ACHN (cell line): ENCODE data around the gene EDAR.

Experiments
- DNase-seq: peaks from one replicate; pipeline ENCODE4 v3.0.0-alpha.2; 2015
- in situ Hi-C: cut with HindIII; loops from 2 replicates; pipeline ENCODE4 v1.10.0; 2017; ENCODE audit warnings: low sequenced_read_pairs, low pct_ligation_motif_present, low pct_unique_long_range_greater_than_20kb

Gene EDAR

GRCh38 chr2:108920686-108921085 is 68.3 kb downstream of the EDAR start:
- in situ Hi-C loops: no loop called here
- DNase-seq: no peak

GRCh38 chr2:108919571-108920373 is 69.2 kb downstream of the EDAR start:
- in situ Hi-C loops: no loop called here
- DNase-seq: no peak

GRCh38 chr2:108918941-108919341 is 70.1 kb downstream of the EDAR start:
- in situ Hi-C loops: no loop called here
- no peak for DNase-seq

- DNase-seq: no peak
- in situ Hi-C loops: no loop called here
These were observed 70.7 kb downstream of the EDAR start for GRCh38 chr2:108918156-108918874.

- in situ Hi-C loops: no loop called here
- no peak for DNase-seq
These were observed 71.5 kb downstream of the EDAR start for GRCh38 chr2:108917526-108917925.

- DNase-seq: no peak
- in situ Hi-C loops: no loop called here
These were observed 72.1 kb downstream of the EDAR start for GRCh38 chr2:108916796-108917421.

GRCh38 chr2:108916122-108916795 is 72.8 kb downstream of the EDAR start:
- DNase-seq: no peak
- in situ Hi-C loops: no loop called here

GRCh38 chr2:108912629-108912902 is 76.5 kb downstream of the EDAR start:
- no peak for DNase-seq
- in situ Hi-C loops: no loop called here

GRCh38 chr2:108911807-108912628 is 77.0 kb downstream of the EDAR start:
- DNase-seq: no peak
- in situ Hi-C loops: no loop called here

GRCh38 chr2:108911401-108911800 is 77.6 kb downstream of the EDAR start:
- in situ Hi-C loops: no loop called here
- no peak for DNase-seq

GRCh38 chr2:108910541-108911396 is 78.3 kb downstream of the EDAR start:
- in situ Hi-C loops: no loop called here
- DNase-seq: no peak

- in situ Hi-C loops: no loop called here
These were observed 79.0 kb downstream of the EDAR start for GRCh38 chr2:108910011-108910431.

GRCh38 chr2:108909275-108909823 is 79.7 kb downstream of the EDAR start:
- in situ Hi-C loops: no loop called here

More at GRCh38 chr2:108910011-108910431, 79.0 kb downstream of the EDAR start:
- no peak for DNase-seq

GRCh38 chr2:108908713-108909070 is 80.3 kb downstream of the EDAR start:
- no peak for DNase-seq
- in situ Hi-C loops: no loop called here

More at GRCh38 chr2:108909275-108909823, 79.7 kb downstream of the EDAR start:
- DNase-seq: no peak

GRCh38 chr2:108907822-108908712 is 81.0 kb downstream of the EDAR start:
- no peak for DNase-seq
- in situ Hi-C loops: no loop called here

- in situ Hi-C loops: no loop called here
- DNase-seq: no peak
These were observed 82.5 kb downstream of the EDAR start for GRCh38 chr2:108906403-108907077.
